ENCODE data around the gene PRODH2. TPM values are rescaled to one million over a fixed set of nuclear protein-coding genes. Genes with fewer than 3 reads are reported as not detected.

The PRODH2 gene
- total and polyA plus RNA-seq, 2 donors (not counting 3 experiments of a cell fraction or from before 2014, with no cell fraction given), result not detected

GRCh38 chr19:35842666-35843272 is 30.1 kb upstream of the PRODH2 start:
- intact Hi-C loops (cut with micrococcal nuclease), result no loop called here
- H3K4me3 ChIP-seq (replicated peaks in 1 of 3; ENCODE audit: insufficient read depth in 1 of 3, low read depth in 1 of 3, low read length in 3 of 3), result no peak overlapping the region
- H3K9me3 ChIP-seq (replicated peaks; ENCODE audit: control insufficient read depth, insufficient read depth, low read length), result no peaks in the 10 kb centered on the region
- H3K27me3 ChIP-seq (ENCODE audit: control insufficient read depth in 2 of 2, insufficient read depth in 2 of 2, low read length in 2 of 2), result peaks cover 20 to 30% of the 10 kb centered on the region in 2 experiments
- no peak overlapping the region for H2AFZ ChIP-seq (ENCODE audit: low read depth, low read length)
- H3K79me2 ChIP-seq (ENCODE audit: control insufficient read depth, insufficient read depth, low read length), result no peaks in the 10 kb centered on the region
- H3K36me3 ChIP-seq (ENCODE audit: control insufficient read depth in 2 of 2, extremely low read depth in 1 of 2, insufficient read depth in 2 of 2, low read length in 2 of 2), result no peaks in the 10 kb centered on the region
- ChIA-PET POLR2A (no interaction called here), CTCF (no interaction called here)
- H3K4me2 ChIP-seq (ENCODE audit: insufficient read depth, low read length), result no peak overlapping the region
- H3K9ac ChIP-seq (replicated peaks; ENCODE audit: extremely low read depth, insufficient read depth, low read length), result no peak overlapping the region
- no TSS peak for BruUV-seq (replicated peaks)
- no peaks in the 10 kb centered on the region for H3K4me1 ChIP-seq (ENCODE audit: control insufficient read depth, extremely low read depth, insufficient read depth, low read length)
- TF ChIP-seq POLR2AphosphoS5 (IDR thresholded peaks at IDR 0.05; ENCODE audit: insufficient read depth, low read depth, low read length), result no peak
- TF ChIP-seq, protein P1, sequence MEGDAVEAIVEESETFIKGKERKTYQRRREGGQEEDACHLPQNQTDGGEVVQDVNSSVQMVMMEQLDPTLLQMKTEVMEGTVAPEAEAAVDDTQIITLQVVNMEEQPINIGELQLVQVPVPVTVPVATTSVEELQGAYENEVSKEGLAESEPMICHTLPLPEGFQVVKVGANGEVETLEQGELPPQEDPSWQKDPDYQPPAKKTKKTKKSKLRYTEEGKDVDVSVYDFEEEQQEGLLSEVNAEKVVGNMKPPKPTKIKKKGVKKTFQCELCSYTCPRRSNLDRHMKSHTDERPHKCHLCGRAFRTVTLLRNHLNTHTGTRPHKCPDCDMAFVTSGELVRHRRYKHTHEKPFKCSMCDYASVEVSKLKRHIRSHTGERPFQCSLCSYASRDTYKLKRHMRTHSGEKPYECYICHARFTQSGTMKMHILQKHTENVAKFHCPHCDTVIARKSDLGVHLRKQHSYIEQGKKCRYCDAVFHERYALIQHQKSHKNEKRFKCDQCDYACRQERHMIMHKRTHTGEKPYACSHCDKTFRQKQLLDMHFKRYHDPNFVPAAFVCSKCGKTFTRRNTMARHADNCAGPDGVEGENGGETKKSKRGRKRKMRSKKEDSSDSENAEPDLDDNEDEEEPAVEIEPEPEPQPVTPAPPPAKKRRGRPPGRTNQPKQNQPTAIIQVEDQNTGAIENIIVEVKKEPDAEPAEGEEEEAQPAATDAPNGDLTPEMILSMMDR (IDR thresholded peaks at IDR 0.05; ENCODE audit: extremely low read depth in 1 of 2, insufficient read depth in 1 of 2, low read depth in 1 of 2, low read length in 2 of 2), result no peak
- TF ChIP-seq, protein P2, sequence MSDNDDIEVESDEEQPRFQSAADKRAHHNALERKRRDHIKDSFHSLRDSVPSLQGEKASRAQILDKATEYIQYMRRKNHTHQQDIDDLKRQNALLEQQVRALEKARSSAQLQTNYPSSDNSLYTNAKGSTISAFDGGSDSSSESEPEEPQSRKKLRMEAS (IDR thresholded peaks at IDR 0.05; ENCODE audit: insufficient read depth, insufficient read length), result no peak
- no peak for TF ChIP-seq GATA2 (IDR thresholded peaks at IDR 0.05; ENCODE audit: insufficient read depth, insufficient read length, low read depth, low read length)
- TF ChIP-seq MYC (IDR thresholded peaks at IDR 0.05; ENCODE audit: low read depth, low read length), result no peak
- no peak for TF ChIP-seq JUN (IDR thresholded peaks at IDR 0.05; ENCODE audit: borderline replicate concordance, insufficient read depth, insufficient read length, low read depth)
- no peak for TF ChIP-seq EZH2 (IDR thresholded peaks at IDR 0.05; ENCODE audit: borderline replicate concordance, low read depth, low read length, severe bottlenecking)
- no peak for TF ChIP-seq POLR2A (IDR thresholded peaks at IDR 0.05; ENCODE audit: low read depth, low read length)
- no peak for TF ChIP-seq FOS (IDR thresholded peaks at IDR 0.05; ENCODE audit: borderline replicate concordance, insufficient read depth, low read length)
- H4K20me1 ChIP-seq (replicated peaks; ENCODE audit: control insufficient read depth, extremely low read depth, insufficient read depth, low read length), result no peaks in the 10 kb centered on the region
- no peaks in the 10 kb centered on the region for H3K9me1 ChIP-seq (replicated peaks; ENCODE audit: control insufficient read depth, extremely low read depth, insufficient read depth, low read length)
- dilution Hi-C loops (cut with MboI; ENCODE audit: extremely low pct_ligation_motif_present, low sequenced_read_pairs), result no loop called here
- H3K27ac ChIP-seq (ENCODE audit: insufficient read depth, low read depth, low read length), result no peak overlapping the region
- DNase-seq (ENCODE audit: low read depth, low spot score) (no peak), FAIRE-seq (no peak)

All from endothelial cell of umbilical vein (primary cell).